ENCODE results near the gene TUBA1A.
"Not testable (repeated sequence)": the region's sequence is repeated elsewhere in the genome, so short reads cannot be mapped to it uniquely, and the experiment has no call there.

TUBA1A gene

DNA sequence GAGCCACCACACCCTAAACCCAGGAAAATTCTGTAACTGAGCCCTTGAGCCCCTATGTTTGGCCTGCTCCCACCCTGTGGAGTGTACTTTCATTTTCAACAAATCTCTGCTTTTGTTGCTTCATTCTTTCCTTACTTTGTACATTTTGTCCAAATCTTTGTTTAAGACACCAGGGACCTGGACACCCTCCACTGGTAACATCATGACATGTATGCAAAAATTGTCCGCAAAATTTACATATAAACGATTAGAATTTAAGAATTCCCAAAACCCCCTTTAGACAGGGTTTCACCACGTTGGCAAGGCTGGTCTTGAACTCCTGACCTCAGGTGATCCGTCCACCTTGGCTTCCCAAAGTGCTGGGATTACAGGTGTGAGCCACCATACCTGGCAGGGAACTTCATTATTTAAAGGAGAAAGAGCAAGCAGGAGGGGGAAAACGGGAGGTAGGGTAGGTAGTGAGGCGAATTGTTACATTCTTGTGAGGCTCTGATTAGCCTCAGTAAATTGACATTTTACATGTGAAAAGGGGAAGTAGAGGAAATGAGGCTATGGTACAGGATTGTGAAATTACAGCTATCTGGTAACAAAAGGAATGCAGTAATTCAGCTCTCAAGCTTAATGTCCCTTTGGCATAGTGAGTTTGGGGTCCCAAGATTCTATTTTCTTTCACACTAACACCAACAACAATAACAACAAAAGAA is 27.6 kb downstream of the TUBA1A start:
- Histone ChIP-seq H3K9me3 (ENCODE audit: control insufficient read depth in 5 of 5, low read length in 5 of 5) (no peaks in the 10 kb centered on the region), H3K27ac (ENCODE audit: low read depth, low read length) (no peak overlapping the region), H3K4me1 (ENCODE audit: control insufficient read depth in 5 of 5, insufficient read depth in 5 of 5, low read length in 5 of 5) (peaks cover 0 to 3% (median 0%) of the 10 kb centered on the region in 5 donors), H3K9ac (ENCODE audit: low read length in 5 of 5) (peak overlapping the region in 1 of 5 donors; percentile 11), H3K27me3 (ENCODE audit: control insufficient read depth in 5 of 5, insufficient read depth in 4 of 5, low read length in 5 of 5) (no peaks in the 10 kb centered on the region), H3K36me3 (ENCODE audit: control insufficient read depth in 5 of 5, insufficient read depth in 5 of 5, low read length in 5 of 5) (no peaks in the 10 kb centered on the region), H3K4me3 (ENCODE audit: low read depth in 1 of 5, low read length in 5 of 5) (no peak overlapping the region)

DNA sequence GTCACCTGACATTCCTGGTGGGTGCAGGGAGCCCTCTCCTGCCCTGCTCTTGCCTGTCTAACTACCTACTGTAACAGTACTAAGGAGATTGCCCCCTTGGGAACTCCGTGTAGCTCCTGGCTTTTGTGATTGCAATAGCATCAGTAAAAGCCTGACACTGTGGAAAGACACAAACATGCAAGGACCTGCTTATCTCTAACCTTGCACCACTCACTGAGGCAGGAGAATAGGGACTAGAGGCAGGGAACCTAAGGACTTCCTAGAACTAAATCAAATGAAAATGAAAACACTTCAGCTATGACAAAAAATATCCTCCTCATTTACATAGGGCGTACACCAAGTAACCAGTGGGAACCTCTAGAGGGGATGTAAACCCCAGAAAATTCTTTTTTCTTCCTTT is 28.5 kb downstream of the TUBA1A start:
- Histone ChIP-seq H3K4me3 (ENCODE audit: low read depth in 1 of 5, low read length in 5 of 5) (no peak overlapping the region), H3K9ac (ENCODE audit: low read length in 5 of 5) (no peak overlapping the region), H3K4me1 (ENCODE audit: control insufficient read depth in 5 of 5, insufficient read depth in 5 of 5, low read length in 5 of 5) (peaks cover 0 to 3% (median 0%) of the 10 kb centered on the region in 5 donors), H3K27me3 (ENCODE audit: control insufficient read depth in 5 of 5, insufficient read depth in 4 of 5, low read length in 5 of 5) (no peaks in the 10 kb centered on the region), H3K9me3 (ENCODE audit: control insufficient read depth in 5 of 5, low read length in 5 of 5) (no peaks in the 10 kb centered on the region), H3K36me3 (ENCODE audit: control insufficient read depth in 5 of 5, insufficient read depth in 5 of 5, low read length in 5 of 5) (no peaks in the 10 kb centered on the region), H3K27ac (ENCODE audit: low read depth, low read length) (no peak overlapping the region)

DNA sequence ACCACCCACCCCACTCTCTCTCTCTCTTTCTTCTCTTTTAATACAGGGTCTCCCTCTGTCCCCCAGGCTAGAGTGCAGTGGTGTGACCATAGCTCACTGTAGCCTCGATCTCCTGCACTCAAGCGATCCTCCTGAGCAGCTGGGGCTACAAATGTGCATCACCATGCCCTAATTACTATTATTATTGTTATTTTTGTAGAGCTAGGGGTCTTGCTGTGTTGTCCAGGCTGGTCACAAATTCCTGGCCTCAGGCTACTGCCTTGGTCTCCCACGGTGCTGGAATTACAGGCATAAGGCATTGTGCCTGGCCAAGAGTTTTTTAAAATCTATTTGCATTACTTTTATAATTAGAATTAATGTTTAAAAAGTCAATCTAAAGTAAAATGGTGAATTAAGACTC is 34.7 kb downstream of the TUBA1A start:
- Histone ChIP-seq H3K9ac (ENCODE audit: low read length in 5 of 5) (no peak overlapping the region), H3K36me3 (ENCODE audit: control insufficient read depth in 5 of 5, insufficient read depth in 5 of 5, low read length in 5 of 5) (no peaks in the 10 kb centered on the region), H3K9me3 (ENCODE audit: control insufficient read depth in 5 of 5, low read length in 5 of 5) (no peaks in the 10 kb centered on the region), H3K27ac (ENCODE audit: low read depth, low read length) (no peak overlapping the region), H3K4me3 (ENCODE audit: low read depth in 1 of 5, low read length in 5 of 5) (no peak overlapping the region), H3K27me3 (ENCODE audit: control insufficient read depth in 5 of 5, insufficient read depth in 4 of 5, low read length in 5 of 5) (no peaks in the 10 kb centered on the region), H3K4me1 (ENCODE audit: control insufficient read depth in 5 of 5, insufficient read depth in 5 of 5, low read length in 5 of 5) (no peaks in the 10 kb centered on the region)

DNA sequence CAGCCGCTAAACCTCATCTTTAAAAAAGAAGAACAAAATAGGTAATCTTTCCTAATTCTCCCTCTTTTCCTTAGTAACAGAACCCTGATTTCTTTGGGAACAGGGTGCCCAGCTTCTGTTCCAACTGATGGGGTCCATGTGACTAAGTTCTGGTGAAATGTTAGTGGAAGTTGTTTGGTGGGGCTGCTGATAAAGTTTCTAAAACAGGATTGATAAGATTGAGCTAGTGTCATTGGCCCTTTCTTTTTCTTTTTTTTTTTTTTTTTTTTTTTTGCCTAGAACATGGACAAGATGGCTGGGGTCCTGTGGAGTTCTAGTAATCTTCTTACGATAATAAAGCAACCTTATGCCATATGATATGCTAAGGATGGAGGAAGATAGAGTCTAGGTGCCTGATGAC is 41.5 kb downstream of the TUBA1A start:
- Histone ChIP-seq H3K4me3 (ENCODE audit: low read depth in 1 of 5, low read length in 5 of 5) (no peak overlapping the region), H3K27me3 (ENCODE audit: control insufficient read depth in 5 of 5, insufficient read depth in 4 of 5, low read length in 5 of 5) (no peaks in the 10 kb centered on the region), H3K4me1 (ENCODE audit: control insufficient read depth in 5 of 5, insufficient read depth in 5 of 5, low read length in 5 of 5) (no peaks in the 10 kb centered on the region), H3K9ac (ENCODE audit: low read length in 5 of 5) (no peak overlapping the region), H3K27ac (ENCODE audit: low read depth, low read length) (no peak overlapping the region), H3K9me3 (ENCODE audit: control insufficient read depth in 5 of 5, low read length in 5 of 5) (no peaks in the 10 kb centered on the region), H3K36me3 (ENCODE audit: control insufficient read depth in 5 of 5, insufficient read depth in 5 of 5, low read length in 5 of 5) (no peaks in the 10 kb centered on the region)

DNA sequence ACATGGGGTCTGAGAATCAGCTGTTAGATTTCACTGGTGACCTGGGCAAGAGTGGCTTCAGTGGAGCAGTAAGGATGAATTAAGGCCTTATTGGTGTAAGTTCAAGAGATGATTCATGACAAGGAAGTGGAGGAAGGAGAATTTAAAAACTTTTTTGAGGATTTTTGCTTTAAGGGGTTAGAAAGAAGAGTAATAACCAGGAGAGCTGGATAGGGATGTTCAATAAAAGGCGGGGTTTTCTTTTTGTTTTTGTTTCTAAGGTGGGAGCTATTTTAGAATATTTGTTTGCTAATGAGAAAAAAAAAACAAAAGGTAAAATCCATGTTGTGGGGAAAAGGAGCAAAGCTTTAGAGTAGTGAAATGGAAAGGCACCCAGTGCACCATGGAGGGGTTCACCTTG is 42.5 kb downstream of the TUBA1A start:
- H3K9me3 ChIP-seq (ENCODE audit: control insufficient read depth in 5 of 5, low read length in 5 of 5) = no peaks in the 10 kb centered on the region
- H3K9ac ChIP-seq (ENCODE audit: low read length in 5 of 5) = no peak overlapping the region
- H3K27ac ChIP-seq (ENCODE audit: low read depth, low read length) = no peak overlapping the region
- no peak overlapping the region for H3K4me3 ChIP-seq (ENCODE audit: low read depth in 1 of 5, low read length in 5 of 5)
- H3K36me3 ChIP-seq (ENCODE audit: control insufficient read depth in 5 of 5, insufficient read depth in 5 of 5, low read length in 5 of 5) = no peaks in the 10 kb centered on the region
- no peaks in the 10 kb centered on the region for H3K27me3 ChIP-seq (ENCODE audit: control insufficient read depth in 5 of 5, insufficient read depth in 4 of 5, low read length in 5 of 5)
- H3K4me1 ChIP-seq (ENCODE audit: control insufficient read depth in 5 of 5, insufficient read depth in 5 of 5, low read length in 5 of 5) = no peaks in the 10 kb centered on the region

DNA sequence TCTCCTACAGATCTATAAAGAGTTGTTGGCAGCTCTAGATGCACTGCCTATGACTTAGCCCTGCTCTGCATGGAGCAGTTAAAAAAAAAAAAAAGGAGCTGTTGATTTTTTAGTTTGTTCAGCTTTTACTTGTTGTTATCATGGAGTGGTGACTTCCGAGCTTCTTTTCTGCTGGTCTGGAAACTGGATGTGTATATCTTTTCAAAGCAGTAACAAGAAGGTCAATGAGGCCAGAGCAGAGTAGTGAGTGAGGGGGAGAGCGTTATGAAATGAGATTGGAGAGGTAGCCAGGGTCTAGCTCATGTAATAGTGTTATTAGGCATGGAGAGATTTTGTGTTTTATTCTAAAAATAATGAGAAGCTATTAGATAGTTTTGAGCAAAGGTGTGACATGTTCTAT is 44.5 kb downstream of the TUBA1A start:
- no peaks in the 10 kb centered on the region for H3K9me3 ChIP-seq (ENCODE audit: control insufficient read depth in 5 of 5, low read length in 5 of 5)
- no peaks in the 10 kb centered on the region for H3K4me1 ChIP-seq (ENCODE audit: control insufficient read depth in 5 of 5, insufficient read depth in 5 of 5, low read length in 5 of 5)
- no peaks in the 10 kb centered on the region for H3K36me3 ChIP-seq (ENCODE audit: control insufficient read depth in 5 of 5, insufficient read depth in 5 of 5, low read length in 5 of 5)
- H3K27me3 ChIP-seq (ENCODE audit: control insufficient read depth in 5 of 5, insufficient read depth in 4 of 5, low read length in 5 of 5) = no peaks in the 10 kb centered on the region
- no peak overlapping the region for H3K4me3 ChIP-seq (ENCODE audit: low read depth in 1 of 5, low read length in 5 of 5)
- H3K9ac ChIP-seq (ENCODE audit: low read length in 5 of 5) = no peak overlapping the region
- H3K27ac ChIP-seq (ENCODE audit: low read depth, low read length) = no peak overlapping the region

DNA sequence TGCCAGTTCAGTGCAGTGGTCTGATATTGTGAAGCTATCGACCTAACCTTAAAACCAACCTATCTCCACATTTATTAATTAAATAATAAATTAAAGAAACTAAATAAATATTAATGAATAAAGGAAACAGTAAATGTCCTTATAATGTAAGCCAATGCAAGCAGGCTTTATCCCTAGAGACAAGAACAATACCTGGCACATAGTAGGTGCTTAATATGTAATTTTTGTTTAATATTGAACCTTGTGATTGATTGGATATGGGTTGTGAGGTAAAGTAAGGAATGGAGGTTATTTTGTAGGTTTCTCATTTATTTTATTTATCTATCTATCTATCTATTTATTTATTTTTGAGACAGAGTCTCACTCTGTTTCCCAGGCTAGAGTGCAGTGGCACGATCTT is 49.9 kb downstream of the TUBA1A start:
- Histone ChIP-seq H3K27me3 (ENCODE audit: control insufficient read depth in 5 of 5, insufficient read depth in 4 of 5, low read length in 5 of 5) (no peaks in the 10 kb centered on the region), H3K9me3 (ENCODE audit: control insufficient read depth in 5 of 5, low read length in 5 of 5) (no peaks in the 10 kb centered on the region), H3K9ac (ENCODE audit: low read length in 5 of 5) (peak overlapping the region in 1 of 5 donors; percentile 1), H3K36me3 (ENCODE audit: control insufficient read depth in 5 of 5, insufficient read depth in 5 of 5, low read length in 5 of 5) (no peaks in the 10 kb centered on the region), H3K27ac (ENCODE audit: low read depth, low read length) (no peak overlapping the region), H3K4me3 (ENCODE audit: low read depth in 1 of 5, low read length in 5 of 5) (no peak overlapping the region), H3K4me1 (ENCODE audit: control insufficient read depth in 5 of 5, insufficient read depth in 5 of 5, low read length in 5 of 5) (no peaks in the 10 kb centered on the region)

DNA sequence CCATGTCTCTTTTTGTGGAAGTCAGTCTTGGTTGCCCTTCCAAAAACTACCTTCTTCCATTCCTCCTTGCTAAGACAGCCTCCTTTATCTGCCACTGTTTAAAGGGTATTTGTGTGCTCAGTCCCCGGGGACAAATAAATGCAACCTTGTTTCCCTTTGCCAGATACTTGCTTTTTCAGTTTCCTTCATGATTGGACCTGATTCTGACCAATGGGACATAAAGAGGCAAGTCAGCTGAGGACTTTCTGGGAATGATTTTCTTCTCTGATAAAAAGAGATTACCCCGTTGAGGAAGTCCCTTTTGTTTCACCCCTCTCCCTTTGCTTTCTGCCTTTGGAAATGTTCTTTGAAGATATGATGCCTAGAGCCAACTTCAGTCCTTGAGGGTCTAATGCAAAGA is 50.3 kb downstream of the TUBA1A start:
- Histone ChIP-seq H3K36me3 (ENCODE audit: control insufficient read depth in 5 of 5, insufficient read depth in 5 of 5, low read length in 5 of 5) (no peaks in the 10 kb centered on the region), H3K4me1 (ENCODE audit: control insufficient read depth in 5 of 5, insufficient read depth in 5 of 5, low read length in 5 of 5) (peaks cover 0 to 3% (median 0%) of the 10 kb centered on the region in 5 donors), H3K27ac (ENCODE audit: low read depth, low read length) (no peak overlapping the region), H3K9ac (ENCODE audit: low read length in 5 of 5) (peak overlapping the region in 1 of 5 donors; percentile 1), H3K4me3 (ENCODE audit: low read depth in 1 of 5, low read length in 5 of 5) (no peak overlapping the region), H3K9me3 (ENCODE audit: control insufficient read depth in 5 of 5, low read length in 5 of 5) (no peaks in the 10 kb centered on the region), H3K27me3 (ENCODE audit: control insufficient read depth in 5 of 5, insufficient read depth in 4 of 5, low read length in 5 of 5) (no peaks in the 10 kb centered on the region)

DNA sequence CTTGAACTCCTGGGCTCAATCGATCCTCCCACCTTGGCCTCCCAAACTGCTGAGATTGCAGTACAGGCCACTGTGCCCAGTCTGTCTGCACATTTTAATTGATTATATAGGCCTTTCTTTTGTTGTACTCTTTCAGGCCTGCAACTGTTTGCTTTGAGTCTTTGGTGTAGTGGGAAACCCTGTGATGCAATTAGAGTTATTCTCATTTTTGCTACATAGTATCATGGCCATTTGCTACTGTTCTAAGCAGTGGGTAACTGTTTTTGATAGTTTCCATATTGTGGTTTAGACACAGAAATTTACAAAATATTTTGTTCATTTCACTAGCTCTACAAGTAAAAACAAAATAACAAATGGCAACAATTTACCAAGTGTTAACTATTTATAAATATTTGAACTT is 51.4 kb downstream of the TUBA1A start:
- Histone ChIP-seq H3K9me3 (ENCODE audit: control insufficient read depth in 5 of 5, low read length in 5 of 5) (no peaks in the 10 kb centered on the region), H3K36me3 (ENCODE audit: control insufficient read depth in 5 of 5, insufficient read depth in 5 of 5, low read length in 5 of 5) (no peaks in the 10 kb centered on the region), H3K4me3 (ENCODE audit: low read depth in 1 of 5, low read length in 5 of 5) (no peak overlapping the region), H3K9ac (ENCODE audit: low read length in 5 of 5) (no peak overlapping the region), H3K27ac (ENCODE audit: low read depth, low read length) (no peak overlapping the region), H3K27me3 (ENCODE audit: control insufficient read depth in 5 of 5, insufficient read depth in 4 of 5, low read length in 5 of 5) (no peaks in the 10 kb centered on the region), H3K4me1 (ENCODE audit: control insufficient read depth in 5 of 5, insufficient read depth in 5 of 5, low read length in 5 of 5) (peaks cover 0 to 5% (median 0%) of the 10 kb centered on the region in 5 donors)

DNA sequence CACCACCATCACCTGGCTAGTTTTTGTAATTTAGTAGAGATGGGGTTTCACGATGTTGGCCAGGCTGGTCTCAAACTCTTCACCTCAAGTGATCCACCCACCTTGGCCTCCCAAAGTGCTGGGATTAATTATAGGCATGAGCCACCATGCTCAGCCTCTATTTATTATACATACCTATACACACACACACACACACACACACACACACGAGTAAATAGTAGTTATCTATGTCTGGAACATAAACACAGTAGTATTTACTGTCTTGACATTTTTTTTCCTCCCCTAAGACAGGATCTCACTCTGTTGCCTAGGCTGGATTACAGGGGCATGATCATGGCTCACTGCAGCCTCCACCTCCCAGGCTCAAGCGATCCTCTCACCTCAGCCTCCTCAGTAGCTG is 51.9 kb downstream of the TUBA1A start:
- not testable (repeated sequence) for H3K4me1 ChIP-seq (ENCODE audit: control insufficient read depth in 5 of 5, insufficient read depth in 5 of 5, low read length in 5 of 5); H3K9me3 ChIP-seq (ENCODE audit: control insufficient read depth in 5 of 5, low read length in 5 of 5); H3K4me3 ChIP-seq (ENCODE audit: low read depth in 1 of 5, low read length in 5 of 5); H3K9ac ChIP-seq (ENCODE audit: low read length in 5 of 5); H3K27ac ChIP-seq (ENCODE audit: low read depth, low read length); H3K36me3 ChIP-seq (ENCODE audit: control insufficient read depth in 5 of 5, insufficient read depth in 5 of 5, low read length in 5 of 5); H3K27me3 ChIP-seq (ENCODE audit: control insufficient read depth in 5 of 5, insufficient read depth in 4 of 5, low read length in 5 of 5)

Measured in subcutaneous abdominal adipose tissue (tissue), 5 donors.